Esophagus squamous epithelium (tissue), 5 donors: ENCODE measurements around the gene FNDC11. TPM values are rescaled to one million over a fixed set of nuclear protein-coding genes. Genes with fewer than 3 reads are reported as not detected.

Experiments
- DNase-seq: peaks from one replicate; lab custom pipeline; 2025; lab: John Stamatoyannopoulos, UW
- H3K27ac ChIP-seq, 4 donors: fragments of 200-600 bp; sonication (generic); one replicate each; pipeline ENCODE4 v1.5.1; 2016 to 2019; ENCODE audit warnings: mild to moderate bottlenecking in 1 of 4
- H3K27me3 ChIP-seq, 4 donors: fragments of 200-600 bp; sonication (generic); 1 replicate in 3 of 4; 2 replicates in 1 of 4; pipeline versions ENCODE4 v1.5.1 to v1.6.0; 2017 to 2021; ENCODE audit warnings: antibody characterized with exemption in 1 of 4
- H3K36me3 ChIP-seq, 3 donors: fragments of 200-600 bp; sonication (generic); one replicate each; pipeline ENCODE4 v1.5.1; 2016 to 2019
- H3K4me1 ChIP-seq, 3 donors: fragments of 200-600 bp; sonication (generic); one replicate each; pipeline ENCODE4 v1.5.1; 2017 to 2019
- H3K4me3 ChIP-seq, 4 donors: fragments of 200-600 bp; sonication (generic); 1 replicate in 3 of 4; 2 replicates in 1 of 4; pipeline ENCODE4 v1.5.1; 2016 to 2019; ENCODE audit warnings: mild to moderate bottlenecking in 2 of 4, moderate library complexity in 1 of 4
- H3K9me3 ChIP-seq, 3 donors: fragments of 200-600 bp; sonication (generic); one replicate each; pipeline ENCODE4 v1.5.1; 2016 to 2019
- CTCF ChIP-seq, 6 experiments: fragments of 450-650 bp in 4 of 6; fragments of 200-600 bp in 2 of 6; sonication (generic) in 2 of 6; IDR thresholded peaks; one replicate each; pipeline ENCODE4 v1.5.1; 2016 to 2019; ENCODE audit warnings: antibody characterized with exemption in 6 of 6, mild to moderate bottlenecking in 4 of 6, moderate library complexity in 4 of 6
- POLR2A ChIP-seq, 4 donors: fragments of 450-650 bp; IDR thresholded peaks; one replicate each; pipeline ENCODE4 v1.6.1; 2017; ENCODE audit warnings: antibody characterized with exemption in 4 of 4, mild to moderate bottlenecking in 4 of 4, moderate library complexity in 3 of 4
- WGBS, 2 donors: methylation state at CpG; one replicate each; pipeline ENCODE4 v1.1.5; 2018; 5-methylcytosine and 5-hydroxymethylcytosine counted together
- intact Hi-C: fragments of 100-400 bp; cut with DNase I; formaldehyde crosslinking; loops from one replicate; pipeline ENCODE4 v1.15.0; 2022
- total RNA-seq, 4 donors: library from RNA; depleted of rRNA; stranded (reverse); fragments of >200 nt; gene quantifications; one replicate each; pipeline ENCODE4 v1.1.0, GENCODE V29; 2016
- donor health status: DM: yes; HTN: yes; CAD: no.

Gene FNDC11
- total RNA-seq, 4 donors from 2014 or later: under 0.01 TPM; not detected in 3

GRCh38 chr20:63520934-63521601 is 32.9 kb upstream of the FNDC11 start:
- Histone ChIP-seq H3K36me3 (peaks cover 6 to 45% (median 7%) of the 10 kb centered on the region in 3 donors), H3K4me1 (peaks cover 22 to 65% (median 27%) of the 10 kb centered on the region in 3 donors), H3K9me3 (no peaks in the 10 kb centered on the region), H3K27ac (peak overlapping the region; percentile 85 to 100 (median 96)), H3K4me3 (peak overlapping the region; percentile 61 to 95 (median 84)), H3K27me3 (no peaks in the 10 kb centered on the region)
- 0% methylated on average over 1 to 7 of the region's 68 CpGs for WGBS, 2 donors
- no peak for DNase-seq
- intact Hi-C loops: no loop called here
- no peak for TF ChIP-seq CTCF (IDR thresholded peaks at IDR 0.05)

GRCh38 chr20:63521602-63522001 is 32.4 kb upstream of the FNDC11 start:
- Histone ChIP-seq H3K4me1 (peaks cover 22 to 69% (median 27%) of the 10 kb centered on the region in 3 donors), H3K36me3 (peaks cover 6 to 45% (median 7%) of the 10 kb centered on the region in 3 donors), H3K9me3 (no peaks in the 10 kb centered on the region), H3K27ac (peak overlapping the region; percentile 85 to 100 (median 96)), H3K4me3 (peak overlapping the region; percentile 61 to 95 (median 84)), H3K27me3 (no peaks in the 10 kb centered on the region)
- TF ChIP-seq POLR2A (IDR thresholded peaks at IDR 0.05): no peak
- TF ChIP-seq CTCF (IDR thresholded peaks at IDR 0.05): no peak
- no peak for DNase-seq
- intact Hi-C loops: no loop called here
- WGBS, 2 donors: no CpG with 5 or more reads among the region's 23 CpGs

- Histone ChIP-seq H3K4me1 (peaks cover 22 to 69% (median 27%) of the 10 kb centered on the region in 3 donors), H3K27me3 (no peaks in the 10 kb centered on the region), H3K9me3 (no peaks in the 10 kb centered on the region), H3K4me3 (peak overlapping the region; percentile 61 to 95 (median 84)), H3K36me3 (peaks cover 6 to 44% (median 7%) of the 10 kb centered on the region in 3 donors), H3K27ac (peak overlapping the region; percentile 67 to 100 (median 90))
- intact Hi-C loops: no loop called here
- WGBS, 2 donors: 27 to 66% methylated on average over 5 to 7 of the region's 13 CpGs
- no peak for TF ChIP-seq CTCF (IDR thresholded peaks at IDR 0.05)
- no peak for TF ChIP-seq POLR2A (IDR thresholded peaks at IDR 0.05)
- DNase-seq: no peak
These were observed 31.7 kb upstream of the FNDC11 start for GRCh38 chr20:63522091-63522868.

- no peaks in the 10 kb centered on the region for H3K9me3 ChIP-seq
- peaks cover 6 to 36% (median 7%) of the 10 kb centered on the region in 3 donors for H3K36me3 ChIP-seq
- intact Hi-C loops: no loop called here
- peak overlapping the region; percentile 67 to 100 (median 90) for H3K27ac ChIP-seq
- no peaks in the 10 kb centered on the region for H3K27me3 ChIP-seq
- no peak for TF ChIP-seq POLR2A (IDR thresholded peaks at IDR 0.05)
- no peak for DNase-seq
- 80% methylated on average over 1 of the region's 11 CpGs; no CpG with 5 or more reads in 1 of the 2 donors for WGBS, 2 donors
- peaks cover 22 to 69% (median 27%) of the 10 kb centered on the region in 3 donors for H3K4me1 ChIP-seq
- H3K4me3 ChIP-seq: peak overlapping the region in 3 of 4 donors; percentile 8 to 87 (median 80)
These were observed 30.9 kb upstream of the FNDC11 start for GRCh38 chr20:63522981-63523611.

- intact Hi-C loops: no loop called here
- Histone ChIP-seq H3K36me3 (peaks cover 6 to 42% (median 7%) of the 10 kb centered on the region in 3 donors), H3K4me1 (peaks cover 15 to 63% (median 17%) of the 10 kb centered on the region in 3 donors), H3K4me3 (no peak overlapping the region), H3K27ac (peak overlapping the region in 3 of 4 donors; percentile 45 to 96 (median 69)), H3K27me3 (peaks cover 0 to 1% (median 0%) of the 10 kb centered on the region in 4 donors), H3K9me3 (no peaks in the 10 kb centered on the region)
- no peak for DNase-seq
- WGBS, 2 donors: 57 to 59% methylated on average over 3 of the region's 3 CpGs
- TF ChIP-seq CTCF (IDR thresholded peaks at IDR 0.05) (no peak), POLR2A (IDR thresholded peaks at IDR 0.05) (no peak)
These were observed 28.8 kb upstream of the FNDC11 start for GRCh38 chr20:63525185-63525584.
